Endothelial cell of umbilical vein (primary cell): ENCODE results near the gene AFF4. TPM values are rescaled to one million over a fixed set of nuclear protein-coding genes. Genes with fewer than 3 reads are reported as not detected.

ENCODE experiments used
- BruUV-seq: library from RNA; stranded (reverse); fragments of 400-500 nt; replicated peaks from 2 replicates; lab custom pipeline; 2021; lab: Mats Ljungman, UMichigan
- CTCF ChIA-PET: fragments of 300-600, 350-600 bp; sonication (Branson Sonifier 250); formaldehyde crosslinking; loops from one replicate; lab custom pipeline; 2021; ENCODE audit warnings: antibody characterized with exemption, inconsistent platforms; lab: Charles Lee
- POLR2A ChIA-PET: fragments of 300-600, 350-600 bp; sonication (Branson Sonifier 250); formaldehyde crosslinking; loops from one replicate; lab custom pipeline; 2021; ENCODE audit warnings: antibody characterized with exemption, inconsistent platforms; lab: Charles Lee
- DNase-seq: peaks from one replicate; pipeline ENCODE4 v3.0.0-alpha.2; 2011; ENCODE audit warnings: low read depth, low spot score
- FAIRE-seq: peaks from 2 replicates; lab custom pipeline; 2011; peaks lifted over from hg19 to GRCh38; lab: Jason Lieb, UNC
- H2AFZ ChIP-seq: 2 replicates; pipeline ENCODE4 v1.6.0; 2012; ENCODE audit warnings: low read depth, low read length, control low read depth, inconsistent platforms
- H3K27ac ChIP-seq: 2 replicates; pipeline ENCODE4 v1.5.1; 2011; ENCODE audit warnings: low read depth, mild to moderate bottlenecking, control low read depth, low read length, moderate library complexity; ENCODE audit not compliant: insufficient read depth
- H3K27me3 ChIP-seq, 2 experiments: 2 replicates each; pipeline versions ENCODE4 v1.6.0 to v1.6.1; 2011; ENCODE audit warnings: low read length in 2 of 2, mixed read lengths in 1 of 2; ENCODE audit not compliant: control insufficient read depth in 2 of 2, insufficient read depth in 2 of 2
- H3K36me3 ChIP-seq, 2 experiments: 2 replicates in 1 of 2; 3 replicates in 1 of 2; pipeline ENCODE4 v1.5.1; 2011; ENCODE audit warnings: low read length in 2 of 2, mild to moderate bottlenecking in 1 of 2, moderate library complexity in 1 of 2; ENCODE audit not compliant: control insufficient read depth in 2 of 2, insufficient read depth in 2 of 2; ENCODE audit errors: extremely low read depth in 1 of 2
- H3K4me1 ChIP-seq: 3 replicates; pipeline ENCODE4 v1.5.1; 2011; ENCODE audit warnings: mild to moderate bottlenecking, low read length; ENCODE audit not compliant: control insufficient read depth, insufficient read depth; ENCODE audit errors: extremely low read depth
- H3K4me2 ChIP-seq: 2 replicates; pipeline ENCODE4 v1.6.1; 2011; ENCODE audit warnings: low read length, control low read depth, mixed read lengths; ENCODE audit not compliant: insufficient read depth
- H3K4me3 ChIP-seq, 3 experiments: fragments of 200-600 bp in 1 of 3; sonication (generic), shearing (Covaris generic) in 1 of 3; replicated peaks in 1 of 3; 2 replicates each; pipeline ENCODE4 v1.5.1; 2011 to 2016; ENCODE audit warnings: control low read depth in 3 of 3, low read length in 3 of 3, mild to moderate bottlenecking in 2 of 3, inconsistent platforms in 1 of 3, low read depth in 1 of 3, moderate library complexity in 1 of 3; ENCODE audit not compliant: insufficient read depth in 1 of 3
- H3K79me2 ChIP-seq: 2 replicates; pipeline ENCODE4 v1.6.0; 2012; ENCODE audit warnings: low read length, inconsistent platforms; ENCODE audit not compliant: control insufficient read depth, insufficient read depth
- H3K9ac ChIP-seq: replicated peaks from 2 replicates; pipeline ENCODE3; 2011; ENCODE audit warnings: low read length, control low read depth; ENCODE audit not compliant: insufficient read depth; ENCODE audit errors: extremely low read depth
- H3K9me1 ChIP-seq: replicated peaks from 3 replicates; pipeline ENCODE4 v1.6.0; 2011; ENCODE audit warnings: mild to moderate bottlenecking, low read length; ENCODE audit not compliant: control insufficient read depth, insufficient read depth; ENCODE audit errors: extremely low read depth
- H3K9me3 ChIP-seq: replicated peaks from 2 replicates; pipeline ENCODE4 v1.5.1; 2012; ENCODE audit warnings: low read length, inconsistent platforms; ENCODE audit not compliant: control insufficient read depth, insufficient read depth
- H4K20me1 ChIP-seq: replicated peaks from 2 replicates; pipeline ENCODE3; 2011; ENCODE audit warnings: mild to moderate bottlenecking, low read length; ENCODE audit not compliant: control insufficient read depth, insufficient read depth; ENCODE audit errors: extremely low read depth
- EZH2 ChIP-seq: IDR thresholded peaks from 2 replicates; pipeline ENCODE4 v1.6.1; 2012; ENCODE audit warnings: borderline replicate concordance, low read depth, mild to moderate bottlenecking, moderate library complexity, low read length, inconsistent platforms; ENCODE audit not compliant: severe bottlenecking
- FOS ChIP-seq: IDR thresholded peaks from 2 replicates; pipeline ENCODE4 v1.6.1; 2011; ENCODE audit warnings: mild to moderate bottlenecking, low read length, moderate library complexity, borderline replicate concordance; ENCODE audit not compliant: insufficient read depth
- GATA2 ChIP-seq: IDR thresholded peaks from 2 replicates; pipeline ENCODE4 v1.7.0; 2011; ENCODE audit warnings: low read depth, mild to moderate bottlenecking, moderate library complexity, mixed read lengths, low read length; ENCODE audit not compliant: insufficient read length, insufficient read depth
- JUN ChIP-seq: IDR thresholded peaks from 2 replicates; pipeline ENCODE4 v1.6.1; 2011; ENCODE audit warnings: borderline replicate concordance, low read depth; ENCODE audit not compliant: insufficient read length, insufficient read depth
- MYC ChIP-seq: IDR thresholded peaks from one replicate; pipeline ENCODE4 v1.6.1; 2011; ENCODE audit warnings: mild to moderate bottlenecking, low read depth, low read length
- POLR2A ChIP-seq: IDR thresholded peaks from 2 replicates; pipeline ENCODE4 v1.6.1; 2012; ENCODE audit warnings: low read depth, mild to moderate bottlenecking, control low read depth, low read length
- POLR2AphosphoS5 ChIP-seq: IDR thresholded peaks from 2 replicates; pipeline ENCODE4 v1.6.1; 2012; ENCODE audit warnings: low read depth, mild to moderate bottlenecking, control low read depth, low read length, moderate library complexity; ENCODE audit not compliant: insufficient read depth
- dilution Hi-C: fragments of 300-500 bp; cut with MboI; formaldehyde crosslinking; loops from one replicate; pipeline ENCODE4 v1.15.0; 2019; ENCODE audit warnings: low sequenced_read_pairs; ENCODE audit not compliant: extremely low pct_ligation_motif_present
- intact Hi-C: fragments of 100-400 bp; cut with micrococcal nuclease; formaldehyde crosslinking; loops from one replicate; pipeline ENCODE4 v1.10.0; 2022
- polyA plus RNA-seq, 4 experiments: library from polyadenylated mRNA; depleted of rRNA in 3 of 4; stranded (reverse) in 3 of 4; unstranded in 1 of 4; fragments of >200 nt; gene quantifications; 2 replicates each; pipeline versions ENCODE4 v1.2.1 to v1.2.3, GENCODE V29; 2011 to 2012; ENCODE audit warnings: missing spikeins in 1 of 4
- total RNA-seq: library from RNA; stranded (reverse); gene quantifications from 2 replicates; pipeline ENCODE4 v1.2.3, GENCODE V29; 2021
- TF ChIP-seq, protein P1 (sequence below): IDR thresholded peaks from 2 replicates; pipeline ENCODE4 v1.6.1; 2011; ENCODE audit not compliant: insufficient read depth, insufficient read length
- TF ChIP-seq, protein P2 (sequence below), 2 donors: IDR thresholded peaks; 1 replicate in 1 of 2; 2 replicates in 1 of 2; pipeline ENCODE4 v1.5.1; 2011; ENCODE audit warnings: low read length in 2 of 2, mild to moderate bottlenecking in 2 of 2, moderate library complexity in 2 of 2, control low read depth in 1 of 2, inconsistent platforms in 1 of 2, low read depth in 1 of 2; ENCODE audit not compliant: insufficient read depth in 1 of 2; ENCODE audit errors: extremely low read depth in 1 of 2

Gene AFF4
- total and polyA plus RNA-seq, 2 donors (not counting 3 experiments of a cell fraction or from before 2014, with no cell fraction given), result 27.0 to 88.3 TPM

DNA sequence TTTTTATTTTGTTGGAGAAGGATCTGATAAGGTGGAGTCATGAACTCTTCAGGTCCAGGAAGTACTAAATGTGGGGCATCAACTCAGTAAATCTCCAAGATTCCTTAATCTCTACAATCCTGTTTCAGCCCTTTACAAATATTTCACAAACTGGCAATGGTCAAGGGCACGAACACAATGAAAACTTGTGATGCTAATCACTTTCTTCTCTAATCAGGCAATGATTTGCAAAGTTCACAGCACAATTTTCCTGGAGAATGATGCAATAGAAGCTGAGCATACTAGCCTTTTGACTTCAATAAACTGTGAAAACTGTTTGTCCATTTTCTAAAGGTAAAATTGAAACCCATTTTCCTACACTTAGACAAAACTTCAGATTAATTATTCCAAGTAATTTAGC lies 114.1 kb downstream of the AFF4 start:
- FAIRE-seq, result no peak
- intact Hi-C loops, result no loop called here
- no peak for DNase-seq
- Histone ChIP-seq H3K9me3 (no peaks in the 10 kb centered on the region), H3K27ac (no peak overlapping the region), H3K4me2 (no peak overlapping the region), H3K27me3 (no peaks in the 10 kb centered on the region), H3K4me1 (no peaks in the 10 kb centered on the region), H3K9ac (no peak overlapping the region), H3K36me3 (no peaks in the 10 kb centered on the region), H3K79me2 (no peaks in the 10 kb centered on the region), H3K9me1 (no peaks in the 10 kb centered on the region), H2AFZ (no peak overlapping the region), H4K20me1 (no peaks in the 10 kb centered on the region), H3K4me3 (no peak overlapping the region)
- dilution Hi-C loops, result no loop called here
- POLR2A ChIA-PET, result no interaction called here
- CTCF ChIA-PET, result interaction anchor here (0.6 to 1.5 kb wide), 3 partner anchors 10 to 49 kb away, joined by 3 read pairs; partner anchors contain the start of gene SHROOM1
- BruUV-seq, result no TSS peak
- TF ChIP-seq POLR2AphosphoS5, result no peak
- TF ChIP-seq, protein P1, sequence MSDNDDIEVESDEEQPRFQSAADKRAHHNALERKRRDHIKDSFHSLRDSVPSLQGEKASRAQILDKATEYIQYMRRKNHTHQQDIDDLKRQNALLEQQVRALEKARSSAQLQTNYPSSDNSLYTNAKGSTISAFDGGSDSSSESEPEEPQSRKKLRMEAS, result no peak
- no peak for TF ChIP-seq MYC
- no peak for TF ChIP-seq JUN
- TF ChIP-seq GATA2, result no peak
- TF ChIP-seq EZH2, result no peak
- TF ChIP-seq, protein P2, sequence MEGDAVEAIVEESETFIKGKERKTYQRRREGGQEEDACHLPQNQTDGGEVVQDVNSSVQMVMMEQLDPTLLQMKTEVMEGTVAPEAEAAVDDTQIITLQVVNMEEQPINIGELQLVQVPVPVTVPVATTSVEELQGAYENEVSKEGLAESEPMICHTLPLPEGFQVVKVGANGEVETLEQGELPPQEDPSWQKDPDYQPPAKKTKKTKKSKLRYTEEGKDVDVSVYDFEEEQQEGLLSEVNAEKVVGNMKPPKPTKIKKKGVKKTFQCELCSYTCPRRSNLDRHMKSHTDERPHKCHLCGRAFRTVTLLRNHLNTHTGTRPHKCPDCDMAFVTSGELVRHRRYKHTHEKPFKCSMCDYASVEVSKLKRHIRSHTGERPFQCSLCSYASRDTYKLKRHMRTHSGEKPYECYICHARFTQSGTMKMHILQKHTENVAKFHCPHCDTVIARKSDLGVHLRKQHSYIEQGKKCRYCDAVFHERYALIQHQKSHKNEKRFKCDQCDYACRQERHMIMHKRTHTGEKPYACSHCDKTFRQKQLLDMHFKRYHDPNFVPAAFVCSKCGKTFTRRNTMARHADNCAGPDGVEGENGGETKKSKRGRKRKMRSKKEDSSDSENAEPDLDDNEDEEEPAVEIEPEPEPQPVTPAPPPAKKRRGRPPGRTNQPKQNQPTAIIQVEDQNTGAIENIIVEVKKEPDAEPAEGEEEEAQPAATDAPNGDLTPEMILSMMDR (IDR thresholded peaks at IDR 0.05; ENCODE audit: extremely low read depth in 1 of 2, insufficient read depth in 1 of 2, low read depth in 1 of 2, low read length in 2 of 2), result no peak
- no peak for TF ChIP-seq POLR2A
- TF ChIP-seq FOS, result no peak
